T-cell (primary cell): Measurements from ENCODE around the gene DHX30. TPM values are rescaled to one million over a fixed set of nuclear protein-coding genes. Genes with fewer than 3 reads are reported as not detected.

Experiments
- ATAC-seq, 4 experiments: fragments of 200-7000 bp in 3 of 4; fragments of 150-1000 bp in 1 of 4; cut with Tn5 transposase; replicated peaks in 1 of 4; 1 replicate in 3 of 4; 2 replicates in 1 of 4; pipeline ENCODE4 v1.10.0; 2021; ENCODE audit warnings: moderate library complexity in 3 of 4, mild to moderate bottlenecking in 2 of 4, moderate number of reproducible peaks in 1 of 4
- CTCF ChIA-PET, 2 donors: fragments of 300-600 bp; sonication (Branson Sonifier 250); formaldehyde crosslinking; loops; one replicate each; lab custom pipeline; 2022; ENCODE audit warnings: antibody characterized with exemption in 2 of 2; lab: Charles Lee
- POLR2A ChIA-PET, 2 donors: fragments of 300-600 bp; sonication (Branson Sonifier 250); formaldehyde crosslinking; loops; one replicate each; lab custom pipeline; 2022; ENCODE audit warnings: antibody characterized with exemption in 2 of 2; lab: Charles Lee
- DNase-seq, 35 experiments: peaks; one replicate each; pipeline versions ENCODE4 v3.0.0 to v3.0.0-alpha.2; 2013 to 2023
- H3K27ac ChIP-seq: one replicate; pipeline ENCODE4 v1.5.1; 2013; ENCODE audit warnings: low read length
- H3K27me3 ChIP-seq, 2 experiments: replicated peaks in 1 of 2; 1 replicate in 1 of 2; 2 replicates in 1 of 2; pipeline versions ENCODE4 v1.6.1 to v1.7.0; 2013; ENCODE audit warnings: low read length in 1 of 2, mixed read lengths in 1 of 2; ENCODE audit not compliant: control insufficient read depth in 2 of 2, insufficient read depth in 2 of 2; ENCODE audit errors: extremely low read depth in 1 of 2
- H3K36me3 ChIP-seq, 2 donors: 1 replicate in 1 of 2; 2 replicates in 1 of 2; pipeline versions ENCODE4 v1.6.1 to v1.7.0; 2013; ENCODE audit warnings: low read length in 1 of 2; ENCODE audit not compliant: control insufficient read depth in 2 of 2, insufficient read depth in 1 of 2; ENCODE audit errors: extremely low read depth in 1 of 2
- H3K4me1 ChIP-seq, 2 experiments: 1 replicate in 1 of 2; 2 replicates in 1 of 2; pipeline versions ENCODE4 v1.6.1 to v1.7.0; 2013; ENCODE audit warnings: low read length in 2 of 2, mixed read lengths in 1 of 2; ENCODE audit not compliant: insufficient read depth in 2 of 2, control insufficient read depth in 1 of 2; ENCODE audit errors: extremely low read depth in 1 of 2
- H3K4me3 ChIP-seq, 2 donors: 1 replicate in 1 of 2; 2 replicates in 1 of 2; pipeline versions ENCODE4 v1.5.1 to v1.7.0; 2013; ENCODE audit warnings: mild to moderate bottlenecking in 2 of 2, low read length in 1 of 2, moderate library complexity in 1 of 2; ENCODE audit not compliant: control insufficient read depth in 1 of 2; ENCODE audit errors: extremely low read depth in 1 of 2
- H3K9me3 ChIP-seq: 2 replicates; pipeline ENCODE4 v1.7.0; 2013
- H3K27ac Mint-ChIP-seq, 2 donors: one replicate each; pipeline ENCODE4 v1.8.0; 2020 to 2021; ENCODE audit warnings: mild to moderate bottlenecking in 2 of 2, mixed read lengths in 2 of 2
- H3K27me3 Mint-ChIP-seq, 2 donors: one replicate each; pipeline ENCODE4 v1.8.0; 2021 to 2022; ENCODE audit warnings: mixed read lengths in 2 of 2
- H3K36me3 Mint-ChIP-seq: one replicate; pipeline ENCODE4 v1.8.0; 2021; ENCODE audit warnings: mixed read lengths
- H3K4me1 Mint-ChIP-seq, 3 donors: one replicate each; pipeline ENCODE4 v1.8.0; 2020 to 2022; ENCODE audit warnings: mixed read lengths in 3 of 3, mild to moderate bottlenecking in 1 of 3
- H3K4me3 Mint-ChIP-seq, 3 donors: one replicate each; pipeline ENCODE4 v1.8.0; 2020 to 2022; ENCODE audit warnings: mild to moderate bottlenecking in 3 of 3, mixed read lengths in 3 of 3, moderate library complexity in 3 of 3
- H3K9me3 Mint-ChIP-seq, 3 donors: one replicate each; pipeline ENCODE4 v1.8.0; 2020 to 2022; ENCODE audit warnings: mixed read lengths in 3 of 3
- WGBS: methylation state at CpG from one replicate; pipeline ENCODE4 v1.1.5; 2013; ENCODE audit warnings: missing lambda C conversion rate; ENCODE audit not compliant: insufficient coverage; 5-methylcytosine and 5-hydroxymethylcytosine counted together
- total RNA-seq, 35 experiments: library from RNA in 6 of 35; stranded (reverse) in 6 of 35; fragments of 120-200 nt in 1 of 35; gene quantifications; one replicate each; pipeline versions ENCODE4 v1.2.1 to v1.2.4 and lab custom pipeline; 2013 to 2026

The DHX30 gene
- total RNA-seq, 5 donors from 2014 or later (not counting 1 experiment from before 2014, with no cell fraction given): 69.3 to 101 (median 97.5) TPM

- DNase-seq (no peak), ATAC-seq (no peak)
- Histone ChIP-seq H3K27me3 (no peaks in the 10 kb centered on the region), H3K9me3 (no peaks in the 10 kb centered on the region), H3K4me3 (no peak overlapping the region), H3K36me3 (peaks cover 8 to 62% of the 10 kb centered on the region in 2 donors), H3K27ac (no peak overlapping the region), H3K4me1 (no peaks in the 10 kb centered on the region)
- no peaks in the 10 kb centered on the region for H3K4me1 Mint-ChIP-seq
- no peaks in the 10 kb centered on the region for H3K9me3 Mint-ChIP-seq
- POLR2A ChIA-PET: no interaction called here
- peaks cover 57% of the 10 kb centered on the region for H3K36me3 Mint-ChIP-seq
- CTCF ChIA-PET: no interaction called here
- no peak overlapping the region for H3K4me3 Mint-ChIP-seq
- 89% methylated on average over 8 of the region's 8 CpGs for WGBS
- peak overlapping the region in 1 of 2 donors; percentile 4 for H3K27ac Mint-ChIP-seq
- H3K27me3 Mint-ChIP-seq: no peaks in the 10 kb centered on the region
These were observed 64.6 kb downstream of the DHX30 start for GRCh38 chr3:47867451-47868044.

- DNase-seq (no peak), ATAC-seq (no peak)
- H3K9me3 Mint-ChIP-seq: no peaks in the 10 kb centered on the region
- H3K27me3 Mint-ChIP-seq: no peaks in the 10 kb centered on the region
- no peaks in the 10 kb centered on the region for H3K4me1 Mint-ChIP-seq
- Histone ChIP-seq H3K4me1 (no peaks in the 10 kb centered on the region), H3K27me3 (no peaks in the 10 kb centered on the region), H3K36me3 (peaks cover 8 to 67% of the 10 kb centered on the region in 2 donors), H3K27ac (no peak overlapping the region), H3K9me3 (no peaks in the 10 kb centered on the region), H3K4me3 (no peak overlapping the region)
- H3K36me3 Mint-ChIP-seq: peaks cover 63% of the 10 kb centered on the region
- no peak overlapping the region for H3K27ac Mint-ChIP-seq
- WGBS: 94% methylated on average over 2 of the region's 2 CpGs
- ChIA-PET CTCF (no interaction called here), POLR2A (no interaction called here)
- no peak overlapping the region for H3K4me3 Mint-ChIP-seq
These were observed 65.4 kb downstream of the DHX30 start for GRCh38 chr3:47868306-47868705.

- CTCF ChIA-PET: no interaction called here
- Histone ChIP-seq H3K9me3 (no peaks in the 10 kb centered on the region), H3K4me1 (no peaks in the 10 kb centered on the region), H3K27ac (no peak overlapping the region), H3K27me3 (no peaks in the 10 kb centered on the region), H3K4me3 (no peak overlapping the region), H3K36me3 (peaks cover 8 to 71% of the 10 kb centered on the region in 2 donors)
- no peaks in the 10 kb centered on the region for H3K4me1 Mint-ChIP-seq
- H3K9me3 Mint-ChIP-seq: no peaks in the 10 kb centered on the region
- peaks cover 65% of the 10 kb centered on the region for H3K36me3 Mint-ChIP-seq
- POLR2A ChIA-PET: no interaction called here
- no peak overlapping the region for H3K27ac Mint-ChIP-seq
- no peak for DNase-seq
- no peak for ATAC-seq
- no peaks in the 10 kb centered on the region for H3K27me3 Mint-ChIP-seq
- no peak overlapping the region for H3K4me3 Mint-ChIP-seq
- WGBS: 81% methylated on average over 2 of the region's 3 CpGs
These were observed 67.2 kb downstream of the DHX30 start for GRCh38 chr3:47870156-47870555.

- no peak for DNase-seq
- no peak for ATAC-seq
- H3K9me3 ChIP-seq: no peaks in the 10 kb centered on the region
- H3K9me3 Mint-ChIP-seq: no peaks in the 10 kb centered on the region
- POLR2A ChIA-PET: no interaction called here
- WGBS: 95% methylated on average over 9 of the region's 12 CpGs
- no peaks in the 10 kb centered on the region for H3K27me3 Mint-ChIP-seq
- H3K36me3 ChIP-seq: peaks cover 4 to 73% of the 10 kb centered on the region in 2 donors
- no peak overlapping the region for H3K4me3 ChIP-seq
- CTCF ChIA-PET: no interaction called here
- H3K4me3 Mint-ChIP-seq: no peak overlapping the region
- H3K4me1 Mint-ChIP-seq: no peaks in the 10 kb centered on the region
- H3K4me1 ChIP-seq: no peaks in the 10 kb centered on the region
- no peaks in the 10 kb centered on the region for H3K27me3 ChIP-seq
- H3K27ac ChIP-seq: no peak overlapping the region
- H3K27ac Mint-ChIP-seq: no peak overlapping the region
- peaks cover 63% of the 10 kb centered on the region for H3K36me3 Mint-ChIP-seq
These were observed 67.8 kb downstream of the DHX30 start for GRCh38 chr3:47870702-47871260.

- Mint-ChIP-seq H3K4me1 (no peaks in the 10 kb centered on the region), H3K27me3 (no peaks in the 10 kb centered on the region), H3K27ac (no peak overlapping the region), H3K4me3 (no peak overlapping the region), H3K9me3 (no peaks in the 10 kb centered on the region), H3K36me3 (peaks cover 57% of the 10 kb centered on the region)
- 100% methylated on average over 1 of the region's 2 CpGs for WGBS
- Histone ChIP-seq H3K27me3 (no peaks in the 10 kb centered on the region), H3K36me3 (peaks cover 4 to 76% of the 10 kb centered on the region in 2 donors), H3K4me1 (no peaks in the 10 kb centered on the region), H3K4me3 (no peak overlapping the region), H3K9me3 (no peaks in the 10 kb centered on the region), H3K27ac (no peak overlapping the region)
- ChIA-PET POLR2A (no interaction called here), CTCF (no interaction called here)
- no peak for DNase-seq
- no peak for ATAC-seq
These were observed 68.5 kb downstream of the DHX30 start for GRCh38 chr3:47871389-47871788.

- CTCF ChIA-PET: interaction anchor here (0.6 to 0.7 kb wide), 2 partner anchors 56 to 170 kb away, joined by 3 to 6 read pairs; no protein-coding TSS in a partner anchor
- Histone ChIP-seq H3K9me3 (no peaks in the 10 kb centered on the region), H3K4me1 (no peaks in the 10 kb centered on the region), H3K27ac (no peak overlapping the region), H3K36me3 (peaks cover 4 to 65% of the 10 kb centered on the region in 2 donors), H3K27me3 (no peaks in the 10 kb centered on the region), H3K4me3 (no peak overlapping the region)
- H3K36me3 Mint-ChIP-seq: peaks cover 45% of the 10 kb centered on the region
- DNase-seq: no peak
- no peak for ATAC-seq
- POLR2A ChIA-PET: no interaction called here
- peaks cover 0 to 9% (median 9%) of the 10 kb centered on the region in 3 donors for H3K4me1 Mint-ChIP-seq
- H3K27me3 Mint-ChIP-seq: no peaks in the 10 kb centered on the region
- 88% methylated on average over 1 of the region's 4 CpGs for WGBS
- no peaks in the 10 kb centered on the region for H3K9me3 Mint-ChIP-seq
- no peak overlapping the region for H3K4me3 Mint-ChIP-seq
- H3K27ac Mint-ChIP-seq: no peak overlapping the region
These were observed 70.0 kb downstream of the DHX30 start for GRCh38 chr3:47872916-47873315.
